HK-2 (cell line): ENCODE results near the gene KCNQ4.

ENCODE experiments used
- DNase-seq: peaks from one replicate; pipeline ENCODE4 v3.0.0-alpha.2; 2018; ENCODE audit not compliant: unreplicated experiment

Gene KCNQ4

DNA sequence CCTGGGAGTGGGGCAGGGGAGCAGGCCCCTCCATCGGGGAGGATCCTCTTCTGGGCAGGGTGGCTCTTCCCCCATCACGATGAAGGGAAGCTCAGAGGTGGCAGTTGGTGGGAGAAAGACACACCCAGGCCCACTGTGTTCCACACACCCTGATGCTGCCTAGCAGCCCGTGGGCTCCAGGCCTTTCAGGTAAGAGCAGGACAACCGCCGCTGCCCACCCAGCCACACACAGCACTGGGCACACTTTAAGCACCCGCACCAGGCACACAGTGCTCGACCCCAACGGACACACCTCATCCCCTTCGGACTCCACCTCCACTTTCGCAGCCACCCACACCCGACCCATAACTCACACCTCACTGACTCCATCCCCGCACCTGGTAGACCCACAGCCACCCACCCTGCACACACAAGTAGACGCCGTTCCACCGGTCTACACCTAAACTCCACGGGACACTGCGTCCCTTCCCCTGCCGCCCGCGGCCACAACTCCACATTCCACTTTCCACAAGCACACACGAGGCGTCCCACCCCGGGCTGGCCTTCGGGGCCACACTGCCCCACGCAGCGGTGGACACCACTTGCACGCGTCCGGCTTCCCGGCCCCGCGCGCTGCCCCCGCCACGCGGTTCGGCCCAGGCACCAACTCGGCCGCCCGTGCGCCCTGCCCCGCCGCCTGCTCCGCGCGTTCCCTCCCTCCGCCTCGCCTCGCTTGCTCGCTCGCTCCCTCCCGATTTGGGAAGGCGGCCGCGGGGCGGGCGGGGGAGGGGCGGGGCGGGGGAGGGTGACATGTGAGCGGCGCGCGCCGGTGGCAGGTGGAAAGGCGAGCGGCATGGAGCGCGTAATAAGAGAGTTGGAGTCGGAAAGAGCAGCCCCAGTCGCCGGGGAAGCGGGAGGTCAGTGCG is at the start of gene KCNQ4:
Gene KCNQ4, plus strand, starts transcription at position 787 of the 905 bp plus-strand sequence. CDS start 307 bp downstream, outside the sequence.
- DNase-seq = peak; percentile 35

DNA sequence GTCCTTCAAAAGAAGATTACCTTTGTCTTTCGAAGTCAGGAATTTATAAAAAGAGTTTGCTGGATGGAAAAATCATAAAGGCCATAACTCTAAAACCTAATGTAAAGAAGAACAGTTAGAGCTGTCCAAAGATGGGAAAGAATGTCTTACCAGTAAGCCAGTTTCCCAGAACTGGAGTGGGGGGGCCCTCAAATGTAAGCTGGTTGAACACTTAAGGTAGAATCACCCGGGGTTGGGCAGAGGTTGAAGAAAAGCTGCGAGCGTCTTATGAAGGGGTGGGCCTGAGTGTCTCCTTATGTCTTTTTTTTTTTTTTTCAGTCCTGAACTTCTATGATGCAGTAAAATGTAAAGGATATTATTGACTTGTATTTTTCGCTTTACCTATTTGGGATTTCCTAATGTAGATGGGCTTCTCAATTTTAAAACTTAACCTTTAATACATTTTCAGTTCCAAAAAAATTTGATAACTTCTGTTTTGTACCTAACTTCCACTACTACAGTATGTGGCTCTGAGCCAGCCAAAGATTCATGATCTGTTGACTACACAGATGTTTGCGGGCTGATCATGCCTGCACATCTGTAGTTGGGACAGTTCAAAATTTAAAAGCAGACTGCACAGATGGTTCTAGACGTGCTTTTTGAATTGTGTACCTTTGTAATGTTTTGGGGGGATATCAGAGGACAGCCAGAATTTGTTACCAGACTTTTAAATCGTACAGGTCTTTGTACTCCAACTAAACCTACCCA is 48.5 kb upstream of the KCNQ4 start:
- no peak for DNase-seq

DNA sequence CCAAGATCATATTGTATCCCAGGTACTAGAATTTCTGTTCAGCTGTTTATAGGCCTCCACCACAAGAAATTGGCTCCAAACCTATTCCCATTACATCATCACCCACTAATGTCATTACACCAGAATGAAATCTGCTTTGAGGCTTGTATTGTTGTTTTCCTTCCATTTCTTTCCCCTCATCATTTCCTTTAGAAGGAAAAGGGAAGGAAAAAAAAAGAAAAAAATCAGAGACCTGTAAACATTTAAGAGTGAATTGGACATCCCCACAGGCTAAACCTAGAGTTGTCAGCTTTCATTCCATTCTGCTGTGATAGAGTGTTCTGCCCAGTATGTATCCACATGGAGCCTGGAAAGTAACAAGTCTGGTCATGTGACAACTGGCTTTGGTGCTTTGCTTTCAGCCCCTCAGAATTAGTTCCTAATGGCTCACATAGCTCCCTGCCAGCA is 47.5 kb upstream of the KCNQ4 start:
- no peak for DNase-seq

DNA sequence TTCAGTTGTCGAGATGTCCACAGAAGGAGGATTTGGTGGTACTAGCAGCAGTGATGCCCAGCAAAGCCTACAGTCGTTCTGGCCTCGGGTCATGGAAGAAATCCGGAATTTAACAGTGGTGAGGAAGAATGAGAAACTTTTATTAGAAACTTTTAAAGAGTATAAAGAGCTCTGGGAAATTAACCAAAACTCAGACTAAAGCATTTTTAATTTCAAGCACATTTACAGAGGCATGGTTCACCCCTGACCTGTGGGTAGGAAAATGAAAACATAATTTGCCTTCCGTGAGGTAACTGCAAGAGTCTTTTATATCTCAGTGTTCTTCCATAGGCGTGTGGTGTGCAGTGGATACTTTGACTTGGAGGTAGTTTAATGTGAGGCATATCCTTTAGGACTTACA is 44.8 kb upstream of the KCNQ4 start:
- no peak for DNase-seq

DNA sequence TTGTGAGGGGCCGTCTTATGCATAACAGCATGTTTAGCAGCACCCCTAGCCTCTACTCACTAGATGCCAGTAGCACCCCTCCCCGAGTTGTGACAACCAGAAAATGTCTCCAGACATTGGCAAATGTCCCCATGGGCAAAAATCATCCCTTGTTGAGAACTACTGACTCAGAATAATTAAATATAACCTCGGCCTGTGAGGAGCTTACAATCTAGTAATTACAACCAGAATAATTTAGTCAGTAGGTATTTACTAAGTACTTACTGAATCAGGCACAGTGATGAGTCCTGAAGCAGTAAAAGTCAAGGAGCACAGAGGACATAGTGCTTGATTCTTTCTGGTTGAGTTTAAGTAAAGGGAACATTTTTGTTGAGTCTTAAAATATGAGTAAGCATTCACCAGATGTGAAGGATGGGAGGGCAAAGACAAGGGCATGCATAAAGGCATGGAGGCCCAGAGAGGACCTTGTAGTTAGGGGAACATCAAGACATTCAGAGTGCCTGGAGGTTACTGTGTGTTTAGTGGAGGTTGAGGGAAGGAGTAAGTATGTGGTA is 44.1 kb upstream of the KCNQ4 start:
- DNase-seq = no peak

DNA sequence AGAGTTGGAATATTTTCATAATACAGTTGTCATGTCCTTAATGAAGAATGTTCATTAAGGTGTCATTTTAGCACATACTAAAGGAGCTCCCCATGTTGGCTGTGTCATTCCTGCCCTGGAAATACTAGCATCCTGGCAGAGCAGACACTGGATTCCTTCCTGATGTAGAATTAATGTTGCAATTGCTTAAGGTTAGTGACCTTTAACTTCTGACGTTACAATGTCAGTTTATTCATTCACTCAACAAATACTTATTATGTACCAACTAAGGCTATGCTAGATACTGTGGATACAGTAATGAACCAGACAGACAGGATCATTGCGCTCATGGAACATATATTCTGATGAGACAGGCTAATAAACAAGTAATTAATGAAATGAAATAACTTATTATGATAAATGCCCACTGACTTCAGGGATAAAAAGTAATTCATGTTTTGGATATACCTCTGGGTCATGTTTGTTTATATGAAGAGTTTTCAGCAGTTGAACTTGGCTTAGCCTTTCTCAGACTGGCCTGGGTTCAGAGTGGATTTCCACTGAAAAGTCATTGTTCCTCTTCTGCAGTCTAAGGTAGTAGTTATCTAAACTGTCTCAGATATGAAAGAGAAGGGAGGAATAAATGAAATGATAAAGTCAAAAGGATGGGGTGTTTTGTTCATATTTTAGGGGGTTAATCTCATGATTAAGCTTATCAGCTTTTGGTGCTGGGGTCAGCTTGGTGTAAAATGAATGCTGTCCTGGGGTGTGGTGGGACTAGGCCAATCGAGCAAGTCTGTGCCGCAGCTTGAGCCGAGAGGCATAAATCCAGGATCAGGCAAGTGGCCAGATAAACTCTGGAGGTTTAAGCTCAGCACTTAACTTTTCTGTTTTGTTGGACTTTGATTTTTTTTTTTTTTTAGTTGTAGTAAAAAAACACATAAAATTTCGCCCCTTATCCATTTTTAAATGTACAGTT is 43.3 kb upstream of the KCNQ4 start:
- no peak for DNase-seq

DNA sequence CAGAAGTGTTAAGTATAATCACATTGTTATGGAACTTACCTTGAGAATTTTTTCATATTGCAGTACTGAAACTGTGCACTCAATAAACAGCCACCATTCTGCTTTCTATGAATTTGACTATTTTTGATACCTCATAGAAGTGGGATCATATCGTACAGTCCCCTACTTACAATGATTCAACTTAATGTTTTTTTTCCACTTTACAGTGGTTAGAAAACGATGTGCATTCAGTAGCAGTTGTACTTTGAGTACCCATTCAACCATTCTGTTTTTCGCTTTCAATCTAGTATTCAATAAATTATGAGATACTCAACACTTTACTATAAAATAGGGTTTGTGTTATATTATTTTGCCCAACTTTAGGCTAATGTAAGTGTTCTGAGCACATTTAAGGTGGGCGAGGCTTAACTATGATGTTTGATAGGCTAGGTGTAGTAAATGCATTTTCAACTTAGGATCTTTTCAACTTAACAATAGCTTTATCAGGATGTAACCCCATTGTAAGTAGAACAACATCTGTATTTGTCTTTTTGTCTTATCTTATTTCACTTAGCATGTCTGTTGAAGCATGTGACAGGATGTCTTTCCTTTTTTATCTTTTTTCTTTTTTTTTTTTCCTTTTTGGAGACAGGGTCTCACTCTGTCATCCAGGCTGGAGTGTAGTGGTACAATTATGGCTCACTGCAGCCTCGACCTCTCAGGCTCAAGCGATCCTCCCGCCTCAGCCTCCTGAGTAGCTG is 42.4 kb upstream of the KCNQ4 start:
- DNase-seq = no peak

DNA sequence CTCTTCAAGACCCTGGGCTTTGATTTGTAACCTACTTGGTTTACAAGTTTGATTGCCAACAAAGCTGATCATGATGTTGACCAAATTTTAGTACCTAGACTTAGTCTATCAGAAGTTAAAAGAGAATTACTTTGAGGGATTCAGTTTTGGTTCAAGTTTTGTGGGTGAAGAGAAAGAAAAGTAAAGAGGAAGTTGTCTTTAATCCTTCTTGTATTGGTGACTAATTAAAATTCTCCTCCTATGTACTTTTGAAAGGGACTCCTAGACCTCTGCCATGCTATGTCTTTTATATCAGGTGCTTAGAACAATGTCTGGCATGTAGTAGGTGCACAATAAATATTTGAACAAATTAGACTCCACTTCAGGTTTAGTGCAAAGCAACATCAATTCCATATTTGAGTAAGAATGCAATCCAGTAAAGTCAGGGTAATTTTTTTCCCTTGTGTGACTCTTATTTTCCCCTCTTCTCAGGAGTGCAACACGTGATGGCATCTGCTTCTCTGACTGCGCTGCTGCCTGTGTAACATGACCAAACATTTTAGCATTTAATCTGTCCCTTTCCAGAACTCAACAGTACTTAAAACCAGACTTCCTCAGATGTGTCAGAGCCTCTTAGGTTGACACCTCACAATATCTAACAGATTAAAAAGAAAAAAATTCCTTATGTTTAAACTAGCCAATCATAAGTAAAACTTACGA is 41.1 kb upstream of the KCNQ4 start:
- no peak for DNase-seq

DNA sequence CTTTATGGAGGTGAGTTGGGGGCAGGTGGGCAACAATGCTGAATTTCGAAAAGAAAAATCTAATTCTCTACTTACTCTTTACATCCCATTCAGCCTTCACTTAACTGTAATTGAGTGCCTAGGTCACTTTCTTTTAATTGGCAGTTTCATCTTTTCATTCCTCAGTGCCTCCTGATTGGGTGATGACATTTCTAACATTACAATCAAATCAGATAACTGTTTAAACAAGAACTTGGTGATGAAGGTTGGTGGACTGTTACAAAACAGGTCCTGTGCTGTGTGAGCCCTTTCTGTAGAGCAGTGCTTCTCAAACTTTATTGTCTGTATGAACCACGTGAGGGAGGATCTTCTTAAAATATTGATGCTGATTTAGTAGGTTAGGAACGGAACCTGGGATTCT is 40.1 kb upstream of the KCNQ4 start:
- no peak for DNase-seq

DNA sequence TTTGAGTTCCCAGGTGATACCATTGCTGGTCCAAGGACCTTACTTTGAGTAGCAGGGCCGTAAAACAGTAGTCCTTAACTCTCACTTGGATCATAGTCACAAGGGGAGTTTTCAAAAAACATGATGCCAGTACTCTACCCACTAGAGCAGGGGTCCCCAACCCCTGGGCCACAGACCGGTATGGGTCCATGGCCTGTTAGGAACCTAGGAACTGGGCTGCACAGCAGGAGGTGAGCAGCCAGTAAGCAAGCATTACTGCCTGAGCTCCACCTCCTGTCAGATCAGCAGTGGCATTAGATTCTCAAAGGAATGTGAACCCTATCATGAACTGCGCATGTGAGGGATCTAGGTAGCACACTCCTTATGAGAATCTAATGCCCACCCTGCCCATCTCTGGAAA is 39.7 kb upstream of the KCNQ4 start:
- DNase-seq = no peak

DNA sequence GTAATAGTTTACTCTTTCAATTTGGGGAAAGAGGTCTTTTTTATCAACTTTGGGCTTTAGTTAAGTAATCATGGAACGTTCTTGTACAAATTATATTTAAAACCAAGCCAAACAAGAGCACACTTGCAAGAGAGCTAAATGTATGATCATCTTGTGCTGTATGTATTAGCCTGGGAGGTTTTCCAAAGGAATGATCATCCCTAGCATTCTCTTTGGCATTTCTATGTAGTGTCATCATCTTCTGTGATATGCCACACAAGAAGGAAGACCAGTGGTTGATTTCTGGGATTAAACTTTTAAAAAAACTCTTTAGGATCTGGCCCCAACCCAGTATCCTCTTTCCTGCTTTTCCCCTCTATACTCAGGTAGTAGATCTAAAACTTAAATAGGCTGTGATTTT is 38.4 kb upstream of the KCNQ4 start:
- DNase-seq = no peak

DNA sequence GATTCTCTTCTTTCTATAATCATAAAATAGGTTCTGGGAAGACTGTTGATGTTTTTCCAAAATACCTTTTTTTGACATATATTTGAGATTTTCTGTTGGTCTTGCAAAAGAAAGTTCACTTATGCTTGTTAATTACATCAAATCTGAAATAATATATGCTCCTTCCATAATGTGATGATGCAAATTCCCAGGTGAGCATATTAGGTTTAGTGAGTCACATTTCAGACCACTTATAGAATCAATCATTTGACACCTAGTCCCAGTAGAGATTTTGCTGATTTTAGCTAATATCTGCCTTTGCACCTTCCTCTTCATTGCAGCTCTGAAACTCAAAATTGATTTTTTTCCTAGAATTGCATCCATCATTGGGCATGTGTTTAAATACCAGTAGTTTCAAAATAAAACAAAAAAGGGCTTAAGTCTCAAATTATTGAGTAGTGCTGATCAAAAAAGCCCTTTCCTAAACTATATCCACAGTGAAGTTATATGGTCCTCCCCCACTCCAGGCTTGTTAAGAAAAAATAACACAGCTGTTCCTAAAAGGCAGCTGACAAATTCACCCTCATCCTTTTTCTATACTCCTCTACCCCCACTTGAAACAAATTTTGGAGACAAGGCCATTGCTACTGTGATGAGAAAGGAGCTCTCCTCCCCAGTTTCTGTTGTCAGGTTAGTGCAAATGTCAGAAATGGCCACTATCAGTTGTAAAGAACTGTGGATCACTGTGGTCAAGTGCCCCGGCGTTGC is 37.1 kb upstream of the KCNQ4 start:
- DNase-seq = no peak

DNA sequence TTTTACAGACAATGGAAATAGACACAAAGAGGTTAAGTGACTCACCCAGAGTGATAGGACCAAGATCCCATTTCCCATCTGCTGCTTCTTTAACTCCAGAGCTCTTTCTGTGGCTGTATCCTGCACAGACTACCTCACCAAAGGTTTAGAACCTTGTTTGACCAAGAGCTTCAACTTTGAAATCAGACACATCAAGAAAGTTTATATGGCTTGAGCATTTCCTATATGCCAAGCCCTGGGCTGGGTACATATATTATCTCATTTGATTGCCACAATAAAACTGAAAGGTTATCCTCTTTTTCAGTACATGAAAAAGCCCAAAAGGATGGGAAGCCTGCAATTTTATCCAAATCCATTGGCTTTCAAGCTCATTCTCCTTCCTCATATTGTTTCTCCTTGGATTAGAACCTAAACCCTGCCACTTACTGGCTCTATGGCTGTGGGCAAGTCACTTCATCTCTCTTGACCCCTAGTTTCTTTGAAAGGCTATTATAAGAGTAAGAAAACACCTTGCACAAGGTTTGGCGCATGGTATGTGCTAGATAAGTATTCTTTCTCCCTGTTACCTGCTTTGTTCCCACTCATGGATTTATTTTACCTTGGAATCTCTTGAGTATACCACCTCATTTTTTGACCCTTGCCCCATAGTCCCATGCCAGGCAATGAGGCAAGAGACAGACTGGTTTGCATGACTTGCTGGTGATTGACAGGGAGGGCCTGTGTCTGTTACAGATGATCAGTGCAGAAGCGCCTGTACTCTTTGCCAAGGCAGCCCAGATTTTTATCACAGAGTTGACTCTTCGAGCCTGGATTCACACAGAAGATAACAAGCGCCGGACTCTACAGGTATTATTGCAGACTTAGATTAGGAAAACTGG is 34.5 kb upstream of the KCNQ4 start:
- no peak for DNase-seq

DNA sequence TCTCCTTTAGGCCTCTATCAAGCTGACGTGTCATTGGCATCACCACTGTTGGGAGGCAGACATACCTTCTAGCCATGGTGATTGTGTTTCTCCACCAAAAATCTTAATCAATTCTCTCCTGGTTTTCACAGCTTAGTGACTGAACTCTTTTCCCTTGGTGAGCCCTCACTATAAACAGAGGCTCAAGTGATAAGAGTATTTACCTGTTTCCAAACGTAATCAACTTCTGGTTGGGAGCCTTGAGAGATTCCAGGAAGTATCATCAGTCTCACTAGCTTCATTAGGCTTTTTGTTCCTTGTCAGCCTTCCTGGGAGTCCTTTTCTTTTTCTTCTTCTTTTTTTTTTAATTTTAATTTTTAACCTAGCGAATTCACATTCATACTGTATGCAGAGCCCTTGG is 33.8 kb upstream of the KCNQ4 start:
- DNase-seq = no peak

DNA sequence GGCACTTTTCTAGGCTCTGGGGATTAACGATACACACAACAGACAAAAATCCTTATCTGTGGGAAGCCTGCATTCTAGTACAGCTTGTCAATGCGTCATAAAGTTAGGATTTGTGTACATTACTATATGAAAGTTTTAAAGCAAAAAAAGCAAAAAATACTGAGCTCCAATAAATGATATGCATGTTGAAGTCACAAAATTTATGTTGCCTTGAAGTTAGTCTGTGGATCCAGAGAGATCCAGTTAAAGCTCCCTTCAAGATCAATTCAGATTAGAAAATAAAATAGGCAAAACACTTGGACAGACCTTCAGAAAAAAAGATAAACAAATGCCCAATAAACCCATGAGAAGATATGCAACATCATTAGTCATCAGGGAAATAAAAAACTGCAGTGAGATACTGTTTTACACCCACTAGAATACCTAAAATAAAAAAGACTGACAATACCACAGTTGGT is 33.1 kb upstream of the KCNQ4 start:
- no peak for DNase-seq

DNA sequence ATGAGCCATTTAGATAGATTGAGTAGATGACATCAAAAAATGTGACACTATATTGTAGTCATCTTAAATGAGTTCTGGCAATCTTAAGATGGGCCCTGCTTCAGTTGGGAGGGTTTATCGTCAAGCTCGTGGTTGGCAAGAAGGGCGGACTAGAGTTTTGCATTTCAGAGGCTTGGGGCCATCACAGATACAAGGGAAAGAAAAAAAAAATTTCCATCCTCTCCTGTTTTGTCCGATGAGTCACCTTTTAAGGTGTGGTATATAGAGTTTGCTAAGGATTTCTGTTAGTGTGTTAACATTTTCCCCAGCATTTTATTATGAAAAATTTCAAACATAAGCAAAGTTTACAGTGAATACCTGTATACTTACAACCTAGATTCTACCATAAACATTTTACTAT is 31.8 kb upstream of the KCNQ4 start:
- no peak for DNase-seq

DNA sequence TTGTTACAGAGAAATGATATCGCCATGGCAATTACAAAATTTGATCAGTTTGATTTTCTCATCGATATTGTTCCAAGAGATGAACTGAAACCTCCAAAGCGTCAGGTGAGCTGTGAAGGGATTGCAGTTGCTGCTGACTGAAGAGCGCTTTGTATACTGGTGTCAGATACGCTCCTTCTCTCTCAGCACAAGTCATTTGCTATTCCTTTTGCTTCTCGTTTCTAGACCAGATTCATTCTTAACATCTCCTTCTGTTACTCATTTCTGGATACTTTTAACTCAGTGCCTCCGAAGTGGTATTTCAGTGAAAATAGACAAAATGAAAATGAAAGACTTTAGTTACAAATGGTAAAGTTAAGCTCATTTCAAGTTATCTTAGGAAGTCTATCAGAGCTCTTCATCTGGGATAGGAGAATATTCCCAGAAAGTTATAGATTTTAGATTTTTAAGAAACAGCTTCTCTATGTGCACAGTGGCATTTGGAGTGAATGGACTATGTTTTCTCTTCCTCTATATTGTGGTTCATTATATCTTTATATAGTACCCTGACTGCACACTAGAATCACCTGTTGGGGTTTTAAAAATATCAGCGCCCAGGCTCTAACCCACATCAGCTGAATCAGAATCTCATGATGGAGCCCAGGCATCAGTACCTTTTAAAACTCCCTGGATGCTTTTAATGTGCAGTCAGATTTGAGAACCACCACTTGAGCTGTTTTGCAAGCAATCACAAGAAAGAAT is 30.3 kb upstream of the KCNQ4 start:
- DNase-seq = no peak

DNA sequence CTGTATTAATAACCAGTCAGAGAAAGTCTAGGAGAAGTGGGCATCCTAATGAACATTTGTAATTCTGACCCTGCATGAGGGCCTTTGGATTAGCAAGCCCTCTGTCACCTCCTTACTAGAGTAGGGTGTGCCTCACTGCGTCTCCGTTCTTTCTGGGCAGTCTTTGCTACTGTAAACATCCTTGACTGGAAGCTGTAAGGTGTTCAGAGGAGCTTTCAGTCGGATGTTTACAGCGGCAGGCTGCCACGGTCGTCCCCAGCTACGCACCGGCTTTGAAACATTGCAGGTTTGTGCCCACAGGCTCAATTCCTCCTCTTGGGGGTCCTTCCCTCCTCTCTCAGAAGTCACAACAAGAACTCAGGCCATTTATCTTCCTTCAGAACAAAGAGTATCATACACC is 29.4 kb upstream of the KCNQ4 start:
- no peak for DNase-seq
